Right lobe of liver (tissue), 6 donors: ENCODE results near the gene CD209. TPM values are rescaled to one million over a fixed set of nuclear protein-coding genes. Genes with fewer than 3 reads are reported as not detected.

Source experiments
- ATAC-seq, 4 donors: fragments of 200-7000 bp; cut with Tn5 transposase; one replicate each; pipeline ENCODE4 v1.9.1; 2020; ENCODE audit warnings: mild to moderate bottlenecking in 4 of 4, moderate library complexity in 4 of 4
- DNase-seq, 3 donors: peaks; one replicate each; pipeline ENCODE4 v3.0.0-alpha.2; 2020
- H3K27ac ChIP-seq, 3 donors: fragments of 200-600 bp; one replicate each; pipeline ENCODE4 v1.8.0; 2022
- H3K27me3 ChIP-seq, 2 donors: fragments of 200-600 bp; one replicate each; pipeline ENCODE4 v1.8.0; 2022
- H3K36me3 ChIP-seq, 4 donors: fragments of 200-600 bp; sonication (generic) in 1 of 4; one replicate each; pipeline versions ENCODE4 v1.5.1 to v1.8.0; 2017 to 2022; ENCODE audit warnings: control low read depth in 1 of 4
- H3K4me1 ChIP-seq, 4 donors: fragments of 200-600 bp; sonication (generic) in 1 of 4; one replicate each; pipeline versions ENCODE4 v1.5.1 to v1.8.0; 2017 to 2022; ENCODE audit warnings: control low read depth in 1 of 4
- H3K4me3 ChIP-seq, 3 donors: fragments of 200-600 bp; one replicate each; pipeline ENCODE4 v1.8.0; 2022
- H3K9me3 ChIP-seq, 4 donors: fragments of 200-600 bp; sonication (generic) in 1 of 4; one replicate each; pipeline versions ENCODE4 v1.5.1 to v1.8.0; 2017 to 2022; ENCODE audit warnings: control low read depth in 1 of 4
- POLR2A ChIP-seq: fragments of 450-650 bp; IDR thresholded peaks from one replicate; pipeline ENCODE4 v1.6.1; 2017; ENCODE audit warnings: antibody characterized with exemption, mild to moderate bottlenecking
- WGBS: methylation state at CpG from one replicate; pipeline ENCODE4 v1.1.6; 2018; ENCODE audit warnings: low coverage, low lambda C conversion rate; ENCODE audit not compliant: insufficient coverage; ENCODE audit errors: missing lambda C conversion rate; 5-methylcytosine and 5-hydroxymethylcytosine counted together
- intact Hi-C, 2 donors: fragments of 100-400 bp; cut with DNase I; formaldehyde crosslinking; loops; one replicate each; pipeline versions ENCODE4 v1.11.2 to v1.14.1; 2022
- total RNA-seq, 6 experiments: library from RNA; depleted of rRNA in 2 of 6; stranded (reverse); fragments of >200 nt in 2 of 6; fragmentation: NEBNext Ultra II Directional in 3 of 6; extraction: Animal tissue kit (Norgen Biotek cat#: 25700) in 3 of 6; gene quantifications; one replicate each; pipeline versions ENCODE4 v1.1.0 to v1.2.4, GENCODE V29; 2016 to 2023
- TF ChIP-seq, protein P1 (sequence below), 4 donors: fragments of 200-600 bp in 3 of 4; fragments of 450-650 bp in 1 of 4; IDR thresholded peaks; one replicate each; pipeline versions ENCODE4 v1.5.1 to v1.8.0; 2016 to 2022; ENCODE audit warnings: antibody characterized with exemption in 4 of 4, mild to moderate bottlenecking in 2 of 4
- donor health status: DM: no; HTN: yes; CAD: no.
- donor health status: DM: no; HTN: no; CAD: no.
- donor health status: DM: no; HTN: no; CAD: no.
- donor health status: DM: no; HTN: yes; CAD: no.
- donor health status: DM: no; HTN: yes; CAD: no.

The CD209 gene
- total RNA-seq, 6 experiments from 2014 or later: 0.42 to 6.7 (median 2.8) TPM

DNA sequence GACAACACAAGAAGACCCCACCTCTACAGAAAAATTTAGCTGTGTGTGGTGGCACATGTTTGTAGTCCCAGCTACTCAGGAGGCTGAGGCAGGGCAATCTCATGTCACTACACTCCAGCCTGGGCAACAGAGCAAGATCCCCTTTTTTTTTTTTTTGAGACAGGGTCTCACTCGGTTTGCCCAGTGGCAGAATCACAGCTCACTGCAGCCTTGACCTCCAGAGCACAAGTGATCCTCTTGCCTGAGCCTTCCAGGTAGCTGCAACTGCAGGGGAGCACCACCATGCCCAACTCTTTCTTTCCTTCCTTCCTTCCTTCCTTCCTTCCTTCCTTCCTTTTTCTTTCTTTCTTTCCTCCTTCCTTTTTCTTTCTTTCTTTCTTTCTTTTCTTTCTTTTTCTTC, 11.2 kb downstream of the CD209 start:
- no peak for TF ChIP-seq POLR2A
- TF ChIP-seq, protein P1, sequence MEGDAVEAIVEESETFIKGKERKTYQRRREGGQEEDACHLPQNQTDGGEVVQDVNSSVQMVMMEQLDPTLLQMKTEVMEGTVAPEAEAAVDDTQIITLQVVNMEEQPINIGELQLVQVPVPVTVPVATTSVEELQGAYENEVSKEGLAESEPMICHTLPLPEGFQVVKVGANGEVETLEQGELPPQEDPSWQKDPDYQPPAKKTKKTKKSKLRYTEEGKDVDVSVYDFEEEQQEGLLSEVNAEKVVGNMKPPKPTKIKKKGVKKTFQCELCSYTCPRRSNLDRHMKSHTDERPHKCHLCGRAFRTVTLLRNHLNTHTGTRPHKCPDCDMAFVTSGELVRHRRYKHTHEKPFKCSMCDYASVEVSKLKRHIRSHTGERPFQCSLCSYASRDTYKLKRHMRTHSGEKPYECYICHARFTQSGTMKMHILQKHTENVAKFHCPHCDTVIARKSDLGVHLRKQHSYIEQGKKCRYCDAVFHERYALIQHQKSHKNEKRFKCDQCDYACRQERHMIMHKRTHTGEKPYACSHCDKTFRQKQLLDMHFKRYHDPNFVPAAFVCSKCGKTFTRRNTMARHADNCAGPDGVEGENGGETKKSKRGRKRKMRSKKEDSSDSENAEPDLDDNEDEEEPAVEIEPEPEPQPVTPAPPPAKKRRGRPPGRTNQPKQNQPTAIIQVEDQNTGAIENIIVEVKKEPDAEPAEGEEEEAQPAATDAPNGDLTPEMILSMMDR (IDR thresholded peaks at IDR 0.05): no peak
- no CpG with 5 or more reads among the region's 1 CpG for WGBS
- H3K27me3 ChIP-seq: no peaks in the 10 kb centered on the region
- no peak for ATAC-seq
- H3K27ac ChIP-seq: no peak overlapping the region
- H3K4me3 ChIP-seq: no peak overlapping the region
- H3K9me3 ChIP-seq: no peaks in the 10 kb centered on the region
- intact Hi-C loops: no loop called here
- DNase-seq: no peak
- H3K4me1 ChIP-seq: no peaks in the 10 kb centered on the region
- no peaks in the 10 kb centered on the region for H3K36me3 ChIP-seq

DNA sequence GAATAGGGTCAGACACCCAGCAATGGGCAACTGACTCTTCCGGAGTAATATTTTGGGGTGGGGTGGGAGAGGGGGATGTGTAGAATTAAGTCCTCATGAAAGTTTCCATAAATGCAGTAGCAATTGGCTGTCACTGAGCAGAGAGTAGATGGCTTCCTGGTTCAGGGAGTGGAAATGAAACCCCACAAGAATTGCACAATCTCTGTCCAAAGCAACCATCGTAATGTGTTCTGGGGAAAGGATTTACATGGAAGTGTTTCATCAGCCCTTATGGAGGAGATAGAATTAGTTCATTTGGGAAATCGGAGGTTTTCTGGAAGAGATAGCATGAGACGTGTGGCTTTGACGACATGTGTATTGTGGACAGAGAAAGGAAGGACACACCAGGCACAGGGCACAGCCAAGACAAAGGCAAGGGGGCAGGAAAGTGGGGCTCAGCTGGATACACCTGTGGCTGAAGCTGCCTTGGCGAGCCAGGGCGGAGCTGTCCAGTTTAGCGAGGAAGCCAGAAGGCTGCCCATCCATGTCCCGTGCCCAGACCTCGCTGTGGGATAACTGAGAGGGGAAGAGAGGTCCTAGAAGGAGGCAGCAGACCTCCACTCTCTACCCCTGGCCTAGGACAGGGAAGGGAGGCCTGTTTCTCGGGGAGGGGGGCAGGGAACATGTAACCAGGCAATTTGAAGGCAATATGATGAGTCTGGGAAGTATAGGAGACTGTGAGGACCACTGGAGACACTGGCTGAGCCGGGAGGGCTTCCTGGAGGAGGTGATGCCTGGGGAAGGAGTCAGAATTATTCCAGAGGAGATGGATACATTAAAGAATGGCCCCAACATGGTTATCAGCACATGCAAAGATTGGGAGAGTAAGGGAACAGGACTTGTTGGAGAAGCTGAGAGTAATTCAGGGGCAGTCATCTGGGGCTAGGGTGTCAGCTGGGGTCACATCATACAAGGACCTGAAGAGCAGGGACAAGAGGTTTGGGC, 12.8 kb downstream of the CD209 start:
- TF ChIP-seq, protein P1 (IDR thresholded peaks at IDR 0.05): no peak
- TF ChIP-seq POLR2A: no peak
- no peaks in the 10 kb centered on the region for H3K36me3 ChIP-seq
- no peak overlapping the region for H3K4me3 ChIP-seq
- no peaks in the 10 kb centered on the region for H3K4me1 ChIP-seq
- no peaks in the 10 kb centered on the region for H3K9me3 ChIP-seq
- WGBS: 20% methylated on average over 9 of the region's 12 CpGs
- H3K27ac ChIP-seq: peak overlapping the region in 1 of 3 donors; percentile 38
- intact Hi-C loops: no loop called here
- H3K27me3 ChIP-seq: no peaks in the 10 kb centered on the region
- no peak for DNase-seq
- ATAC-seq: peak; percentile 23 to 54 (median 50)

DNA sequence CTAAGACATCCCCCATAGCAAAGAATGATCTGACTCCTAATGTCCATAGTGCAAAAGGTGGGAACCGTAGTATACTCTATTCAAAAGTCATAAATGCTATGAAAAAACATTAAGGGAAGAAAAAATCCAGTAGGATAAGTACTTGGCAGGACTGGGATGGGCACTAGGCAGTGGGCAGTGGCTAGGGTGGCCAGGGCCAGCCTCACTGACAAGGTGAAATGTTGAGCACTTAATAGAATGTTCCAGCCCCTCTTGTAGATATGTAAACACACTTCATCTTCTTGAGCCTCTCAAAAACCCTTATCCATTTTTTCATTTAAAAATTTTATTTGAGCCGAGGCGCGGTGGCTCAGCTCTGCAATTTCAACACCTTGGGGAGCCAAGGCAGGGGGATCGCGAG, 14.0 kb downstream of the CD209 start:
- H3K27me3 ChIP-seq: no peaks in the 10 kb centered on the region
- H3K9me3 ChIP-seq: no peaks in the 10 kb centered on the region
- WGBS: 74% methylated on average over 6 of the region's 6 CpGs
- DNase-seq: no peak
- H3K4me3 ChIP-seq: no peak overlapping the region
- H3K27ac ChIP-seq: no peak overlapping the region
- TF ChIP-seq POLR2A: no peak
- TF ChIP-seq, protein P1 (IDR thresholded peaks at IDR 0.05): no peak
- no peak for ATAC-seq
- intact Hi-C loops: no loop called here
- no peaks in the 10 kb centered on the region for H3K4me1 ChIP-seq
- no peaks in the 10 kb centered on the region for H3K36me3 ChIP-seq

DNA sequence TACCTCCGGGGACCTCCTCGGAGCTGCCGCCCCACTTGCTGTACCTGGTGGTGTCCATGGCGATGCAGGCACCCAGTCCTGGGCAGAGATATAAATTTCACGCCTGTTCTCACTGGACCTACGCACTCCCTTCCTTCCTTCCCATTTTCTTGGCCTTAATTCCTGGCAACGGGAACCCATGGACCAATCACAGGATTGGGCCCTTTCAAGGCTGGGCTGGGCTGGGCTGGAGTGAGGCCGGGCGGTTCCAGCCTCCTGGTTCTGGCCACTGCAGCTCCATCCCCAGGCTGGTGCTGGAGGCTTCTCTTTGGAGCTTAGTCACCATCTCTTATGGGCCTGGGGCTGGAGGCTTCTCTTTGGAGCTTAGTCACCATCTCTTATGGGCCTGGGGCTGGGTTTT, 15.3 kb downstream of the CD209 start, which contains the start of gene CLEC4G:
Gene CLEC4G, minus strand, starts transcription at position 66 of the 400 bp plus-strand sequence. Its CDS starts 8 bp downstream, at position 58.
- 17% methylated on average over 1 of the region's 9 CpGs for WGBS
- ATAC-seq: peak; percentile 53 to 70 (median 63)
- H3K27ac ChIP-seq: peak within 1 kb of the TSS in 1 of 3 donors; percentile 75
- TF ChIP-seq POLR2A: no peak
- TF ChIP-seq, protein P1 (IDR thresholded peaks at IDR 0.05): no peak
- H3K27me3 ChIP-seq: no peaks in the 10 kb centered on the region
- H3K9me3 ChIP-seq: no peaks in the 10 kb centered on the region
- intact Hi-C loops: no loop called here
- peak within 1 kb of the TSS; percentile 12 to 31 (median 23) for H3K4me3 ChIP-seq
- DNase-seq: peak in 1 of 3 donors; percentile 49
- H3K36me3 ChIP-seq: no peaks in the 10 kb centered on the region
- no peaks in the 10 kb centered on the region for H3K4me1 ChIP-seq
